Transverse colon (tissue), 4 donors: Measurements from ENCODE around the gene CDK14. TPM values are rescaled to one million over a fixed set of nuclear protein-coding genes. Genes with fewer than 3 reads are reported as not detected.

Experiments used
- DNase-seq: peaks from one replicate; pipeline ENCODE4 v3.0.0-alpha.2; 2019
- H3K27ac ChIP-seq, 4 donors: fragments of 200-600 bp; sonication (generic); 2 replicates each; pipeline ENCODE4 v1.5.1; 2016 to 2018; ENCODE audit warnings: inconsistent platforms in 4 of 4
- H3K27me3 ChIP-seq: fragments of 200-600 bp; sonication (generic); 2 replicates; pipeline ENCODE4 v1.5.1; 2017; ENCODE audit warnings: inconsistent platforms
- H3K36me3 ChIP-seq, 4 donors: fragments of 200-600 bp; sonication (generic); 2 replicates each; pipeline ENCODE4 v1.5.1; 2017 to 2019; ENCODE audit warnings: inconsistent platforms in 4 of 4
- H3K4me1 ChIP-seq, 4 donors: fragments of 200-600 bp; sonication (generic); 2 replicates each; pipeline ENCODE4 v1.5.1; 2017 to 2020; ENCODE audit warnings: inconsistent platforms in 4 of 4
- H3K4me3 ChIP-seq, 4 donors: fragments of 200-600 bp; sonication (generic); 1 replicate in 1 of 4; 2 replicates in 3 of 4; pipeline versions ENCODE4 v1.5.1 to v1.6.1; 2017 to 2019; ENCODE audit warnings: inconsistent platforms in 4 of 4
- H3K9me3 ChIP-seq, 2 donors: fragments of 200-600 bp; sonication (generic); 2 replicates each; pipeline ENCODE4 v1.5.1; 2017 to 2019; ENCODE audit warnings: inconsistent platforms in 2 of 2
- EP300 ChIP-seq: sonication (generic); formaldehyde crosslinking; IDR thresholded peaks from one replicate; pipeline ENCODE4 v1.6.1; 2017; ENCODE audit warnings: antibody characterized with exemption, low read depth
- POLR2A ChIP-seq: fragments of 450-650 bp; IDR thresholded peaks from one replicate; pipeline ENCODE4 v1.6.1; 2016; ENCODE audit warnings: antibody characterized with exemption, mild to moderate bottlenecking, moderate library complexity
- POLR2AphosphoS5 ChIP-seq, 3 donors: sonication (generic); formaldehyde crosslinking; IDR thresholded peaks; one replicate each; pipeline ENCODE4 v1.6.1; 2016; ENCODE audit warnings: antibody characterized with exemption in 3 of 3
- WGBS, 2 donors: methylation state at CpG; one replicate each; pipeline ENCODE4 v1.1.5; 2018; ENCODE audit warnings: low coverage in 1 of 2; 5-methylcytosine and 5-hydroxymethylcytosine counted together
- in situ Hi-C, 4 donors: fragments of 200-750 bp; cut with MboI; loops; one replicate each; pipeline versions ENCODE4 v1.15.0 to v1.15.1; 2017; ENCODE audit warnings: low sequenced_read_pairs in 3 of 4, low pct_ligation_motif_present in 1 of 4, low pct_unique_long_range_greater_than_20kb in 1 of 4
- intact Hi-C: fragments of 100-400 bp; cut with DNase I; formaldehyde crosslinking; loops from one replicate; pipeline ENCODE4 v1.15.1; 2023; ENCODE audit warnings: low total_unique reads
- total RNA-seq, 4 donors: library from RNA; depleted of rRNA; stranded (reverse); fragments of >200 nt; gene quantifications; one replicate each; pipeline ENCODE4 v1.1.0, GENCODE V29; 2016
- TF ChIP-seq, protein P1 (sequence below), 5 experiments: fragments of 200-600 bp in 3 of 5; fragments of 450-650 bp in 2 of 5; sonication (generic) in 3 of 5; IDR thresholded peaks; 1 replicate in 2 of 5; 2 replicates in 3 of 5; pipeline ENCODE4 v1.5.1; 2016 to 2017; ENCODE audit warnings: antibody characterized with exemption in 5 of 5, inconsistent platforms in 3 of 5, mild to moderate bottlenecking in 2 of 5, moderate library complexity in 1 of 5

Gene CDK14
- total RNA-seq, 4 donors from 2014 or later: 0.40 to 15.4 (median 4.8) TPM

DNA sequence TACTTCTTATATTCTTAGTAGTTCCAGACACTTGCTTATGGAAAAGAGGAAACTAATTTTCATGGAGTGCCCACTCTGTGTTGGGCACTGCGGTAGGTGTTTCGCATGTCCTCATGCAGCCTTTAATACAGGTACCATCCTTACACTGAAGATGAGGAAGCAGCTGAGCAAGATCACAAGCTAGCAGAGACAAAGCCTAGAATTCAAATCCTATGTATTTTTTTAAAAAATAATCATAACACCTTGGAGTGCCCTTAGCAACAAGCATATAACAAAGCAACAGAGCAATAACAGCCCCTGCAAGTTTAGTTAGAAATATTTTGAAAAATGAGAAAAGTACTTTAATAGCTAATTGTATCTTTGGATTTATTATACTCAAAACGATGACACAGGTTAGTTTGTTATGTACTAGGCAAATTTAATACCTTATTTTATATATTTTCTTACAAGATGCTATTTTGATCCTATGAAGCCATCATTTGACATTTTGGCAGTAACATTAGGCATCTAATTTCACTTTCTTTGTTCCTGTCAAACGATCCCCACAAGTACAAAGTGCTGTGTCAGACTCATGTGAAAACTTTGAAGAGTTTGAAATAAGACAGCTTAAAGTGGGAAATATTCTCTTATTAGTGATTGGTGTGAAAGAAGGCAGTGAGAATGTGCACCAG is 245.8 kb downstream of the CDK14 start:
- Histone ChIP-seq H3K4me3 (no peak overlapping the region), H3K9me3 (no peaks in the 10 kb centered on the region), H3K27ac (no peak overlapping the region), H3K27me3 (no peaks in the 10 kb centered on the region), H3K36me3 (no peaks in the 10 kb centered on the region), H3K4me1 (no peaks in the 10 kb centered on the region)
- intact Hi-C loops (no loop called here), in situ Hi-C loops (no loop called here)
- TF ChIP-seq POLR2A: no peak
- TF ChIP-seq, protein P1, sequence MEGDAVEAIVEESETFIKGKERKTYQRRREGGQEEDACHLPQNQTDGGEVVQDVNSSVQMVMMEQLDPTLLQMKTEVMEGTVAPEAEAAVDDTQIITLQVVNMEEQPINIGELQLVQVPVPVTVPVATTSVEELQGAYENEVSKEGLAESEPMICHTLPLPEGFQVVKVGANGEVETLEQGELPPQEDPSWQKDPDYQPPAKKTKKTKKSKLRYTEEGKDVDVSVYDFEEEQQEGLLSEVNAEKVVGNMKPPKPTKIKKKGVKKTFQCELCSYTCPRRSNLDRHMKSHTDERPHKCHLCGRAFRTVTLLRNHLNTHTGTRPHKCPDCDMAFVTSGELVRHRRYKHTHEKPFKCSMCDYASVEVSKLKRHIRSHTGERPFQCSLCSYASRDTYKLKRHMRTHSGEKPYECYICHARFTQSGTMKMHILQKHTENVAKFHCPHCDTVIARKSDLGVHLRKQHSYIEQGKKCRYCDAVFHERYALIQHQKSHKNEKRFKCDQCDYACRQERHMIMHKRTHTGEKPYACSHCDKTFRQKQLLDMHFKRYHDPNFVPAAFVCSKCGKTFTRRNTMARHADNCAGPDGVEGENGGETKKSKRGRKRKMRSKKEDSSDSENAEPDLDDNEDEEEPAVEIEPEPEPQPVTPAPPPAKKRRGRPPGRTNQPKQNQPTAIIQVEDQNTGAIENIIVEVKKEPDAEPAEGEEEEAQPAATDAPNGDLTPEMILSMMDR (IDR thresholded peaks at IDR 0.05): no peak
- TF ChIP-seq POLR2AphosphoS5 (IDR thresholded peaks at IDR 0.05): no peak
- no peak for TF ChIP-seq EP300
- 78 to 83% methylated on average over 4 of the region's 4 CpGs for WGBS, 2 donors
- DNase-seq: no peak

DNA sequence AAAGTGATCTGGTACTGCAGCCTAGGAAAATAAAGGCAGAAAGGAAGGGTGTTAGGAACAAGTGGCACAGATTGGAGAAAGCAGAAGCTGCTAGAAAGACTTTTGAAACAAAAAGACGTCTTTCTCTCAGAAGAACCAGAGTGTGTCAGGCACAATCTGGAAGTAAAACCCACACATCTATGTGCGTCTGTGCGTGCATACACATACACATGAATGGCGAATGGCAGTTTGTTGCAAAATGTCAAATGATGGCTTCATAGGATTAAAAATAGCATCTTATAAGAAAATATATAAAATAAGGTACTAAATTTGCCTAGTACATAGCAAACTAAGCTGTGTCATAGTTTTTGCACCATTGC is 246.3 kb downstream of the CDK14 start:
- DNase-seq: no peak

DNA sequence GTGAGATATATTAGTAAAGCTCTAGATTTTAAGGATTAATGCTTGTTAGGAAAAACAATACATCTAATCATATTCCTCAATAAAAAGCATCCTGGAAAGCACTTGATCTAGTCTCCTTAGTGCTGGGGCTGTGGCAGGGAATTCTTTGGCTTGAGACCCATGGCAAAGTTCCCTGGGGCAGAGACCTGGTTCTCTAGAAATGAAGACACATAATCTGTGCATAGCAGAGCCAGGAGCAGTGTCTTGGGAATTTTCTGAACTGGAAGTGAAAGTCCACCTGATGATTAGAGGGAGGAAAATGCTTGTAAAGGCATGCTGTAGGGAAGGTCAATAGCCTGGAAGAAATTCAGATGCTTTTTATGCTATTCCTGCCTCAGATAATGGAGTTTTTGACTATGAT is 247.4 kb downstream of the CDK14 start:
- no peak overlapping the region for H3K27ac ChIP-seq
- H3K36me3 ChIP-seq: no peaks in the 10 kb centered on the region
- H3K4me1 ChIP-seq: no peaks in the 10 kb centered on the region
- no peaks in the 10 kb centered on the region for H3K27me3 ChIP-seq
- H3K9me3 ChIP-seq: no peaks in the 10 kb centered on the region
- no peak for TF ChIP-seq EP300
- no peak for TF ChIP-seq POLR2A
- TF ChIP-seq, protein P1 (IDR thresholded peaks at IDR 0.05): no peak
- TF ChIP-seq POLR2AphosphoS5 (IDR thresholded peaks at IDR 0.05): no peak
- no peak overlapping the region for H3K4me3 ChIP-seq
- in situ Hi-C loops: no loop called here
- intact Hi-C loops: no loop called here
- DNase-seq: no peak

More for the DNA sequence above, 246.3 kb downstream of the CDK14 start:
- 85 to 86% methylated on average over 4 of the region's 4 CpGs for WGBS, 2 donors
- H3K27me3 ChIP-seq: no peaks in the 10 kb centered on the region
- intact Hi-C loops (no loop called here), in situ Hi-C loops (no loop called here)
- no peak overlapping the region for H3K4me3 ChIP-seq
- H3K27ac ChIP-seq: no peak overlapping the region
- TF ChIP-seq, protein P1 (IDR thresholded peaks at IDR 0.05): no peak
- TF ChIP-seq EP300: no peak
- no peak for TF ChIP-seq POLR2AphosphoS5 (IDR thresholded peaks at IDR 0.05)
- no peak for TF ChIP-seq POLR2A
- no peaks in the 10 kb centered on the region for H3K4me1 ChIP-seq
- no peaks in the 10 kb centered on the region for H3K9me3 ChIP-seq
- H3K36me3 ChIP-seq: no peaks in the 10 kb centered on the region

DNA sequence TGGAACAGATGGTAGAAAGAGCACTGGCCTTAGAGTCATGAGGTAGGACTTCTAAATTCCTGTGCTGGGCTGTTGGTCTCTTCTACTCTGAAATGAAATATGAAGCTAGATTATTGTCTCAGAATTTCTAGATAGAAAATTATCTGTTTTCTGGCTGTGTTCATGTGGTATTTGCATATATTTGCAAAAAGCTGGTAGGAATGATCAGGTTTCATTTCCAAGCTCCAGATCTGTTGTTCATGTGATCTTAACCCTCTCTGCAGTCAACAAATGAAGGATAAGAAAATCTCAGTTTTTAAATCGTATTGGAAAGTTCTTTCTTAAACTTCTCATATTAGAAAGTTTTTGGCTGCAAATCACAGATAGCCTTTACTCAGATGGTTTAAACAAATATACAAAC is 248.3 kb downstream of the CDK14 start:
- 82 to 94% methylated on average over 1 of the region's 1 CpG for WGBS, 2 donors
- H3K9me3 ChIP-seq: no peaks in the 10 kb centered on the region
- no peak for DNase-seq
- intact Hi-C loops: no loop called here
- in situ Hi-C loops: no loop called here
- no peak overlapping the region for H3K4me3 ChIP-seq
- no peak overlapping the region for H3K27ac ChIP-seq
- TF ChIP-seq POLR2A (no peak), POLR2AphosphoS5 (IDR thresholded peaks at IDR 0.05) (no peak), EP300 (no peak)
- TF ChIP-seq, protein P1 (IDR thresholded peaks at IDR 0.05): no peak
- no peaks in the 10 kb centered on the region for H3K27me3 ChIP-seq
- H3K36me3 ChIP-seq: no peaks in the 10 kb centered on the region
- no peaks in the 10 kb centered on the region for H3K4me1 ChIP-seq
